Transverse colon (tissue), 3 donors: Measurements from ENCODE around the gene MAPK8IP3.

Experiments used
- CTCF ChIP-seq, 5 experiments: fragments of 200-600 bp in 3 of 5; fragments of 450-650 bp in 2 of 5; sonication (generic) in 3 of 5; IDR thresholded peaks; 1 replicate in 2 of 5; 2 replicates in 3 of 5; pipeline ENCODE4 v1.5.1; 2016 to 2017; ENCODE audit warnings: antibody characterized with exemption in 5 of 5, inconsistent platforms in 3 of 5, mild to moderate bottlenecking in 2 of 5, moderate library complexity in 1 of 5
- EP300 ChIP-seq: sonication (generic); formaldehyde crosslinking; IDR thresholded peaks from one replicate; pipeline ENCODE4 v1.6.1; 2017; ENCODE audit warnings: antibody characterized with exemption, low read depth
- POLR2A ChIP-seq: fragments of 450-650 bp; IDR thresholded peaks from one replicate; pipeline ENCODE4 v1.6.1; 2016; ENCODE audit warnings: antibody characterized with exemption, mild to moderate bottlenecking, moderate library complexity

DNA sequence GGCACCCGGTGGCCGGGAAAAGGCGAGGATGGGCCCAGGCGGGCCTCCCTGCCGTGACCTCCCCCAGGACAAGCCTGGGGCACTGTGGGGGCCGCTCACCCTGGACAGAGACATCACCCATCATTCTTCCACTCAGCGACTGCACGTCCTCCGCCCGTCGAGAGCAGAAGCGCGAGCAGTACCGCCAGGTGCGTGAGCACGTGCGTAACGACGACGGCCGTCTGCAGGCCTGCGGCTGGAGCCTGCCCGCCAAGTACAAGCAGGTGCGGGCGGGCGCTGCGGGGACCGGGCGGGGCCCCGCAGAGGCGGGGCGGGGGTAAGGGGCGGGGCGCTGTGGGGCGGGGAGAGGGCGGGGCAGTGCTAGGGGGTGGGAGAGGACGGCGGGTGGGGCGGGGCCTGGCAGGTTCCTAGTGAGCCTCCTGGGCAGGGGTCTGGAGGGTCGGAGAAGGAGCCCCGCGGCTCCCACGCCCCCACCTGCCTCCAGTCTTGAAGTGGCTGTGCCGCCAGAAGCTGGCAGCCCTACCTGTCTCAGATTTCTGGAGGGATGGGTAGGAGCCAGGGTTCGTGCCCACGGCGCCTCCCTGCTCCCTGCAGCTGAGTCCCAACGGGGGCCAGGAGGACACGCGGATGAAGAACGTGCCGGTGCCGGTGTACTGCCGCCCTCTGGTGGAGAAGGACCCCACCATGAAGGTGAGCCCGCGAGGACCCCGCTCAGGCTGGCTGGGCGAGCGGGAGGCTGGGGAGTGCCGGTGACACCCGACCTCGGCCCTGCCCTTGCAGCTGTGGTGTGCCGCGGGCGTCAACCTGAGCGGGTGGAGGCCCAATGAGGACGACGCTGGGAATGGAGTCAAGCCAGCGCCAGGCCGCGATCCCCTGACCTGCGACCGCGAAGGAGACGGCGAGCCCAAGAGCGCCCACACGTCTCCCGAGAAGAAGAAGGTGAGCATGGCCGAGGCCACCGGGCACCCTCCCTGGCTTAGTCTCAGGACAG is 57.8 kb downstream of the MAPK8IP3 start:
- TF ChIP-seq CTCF (IDR thresholded peaks at IDR 0.05) (peak in 1 of 5 experiments; percentile 11), POLR2A (no peak), EP300 (no peak)
